Kasumi-1 (cell line): Measurements from ENCODE around the gene ATP8B1.
A peak's percentile ranks its signal among the peaks of the same experiment; 100 is the strongest.
"Not testable (repeated sequence)": the region's sequence is repeated elsewhere in the genome, so short reads cannot be mapped to it uniquely, and the experiment has no call there.

Experiments used
- DNase-seq, 2 experiments: peaks; one replicate each; lab custom pipeline; 2025; lab: John Stamatoyannopoulos, UW

Gene ATP8B1

DNA sequence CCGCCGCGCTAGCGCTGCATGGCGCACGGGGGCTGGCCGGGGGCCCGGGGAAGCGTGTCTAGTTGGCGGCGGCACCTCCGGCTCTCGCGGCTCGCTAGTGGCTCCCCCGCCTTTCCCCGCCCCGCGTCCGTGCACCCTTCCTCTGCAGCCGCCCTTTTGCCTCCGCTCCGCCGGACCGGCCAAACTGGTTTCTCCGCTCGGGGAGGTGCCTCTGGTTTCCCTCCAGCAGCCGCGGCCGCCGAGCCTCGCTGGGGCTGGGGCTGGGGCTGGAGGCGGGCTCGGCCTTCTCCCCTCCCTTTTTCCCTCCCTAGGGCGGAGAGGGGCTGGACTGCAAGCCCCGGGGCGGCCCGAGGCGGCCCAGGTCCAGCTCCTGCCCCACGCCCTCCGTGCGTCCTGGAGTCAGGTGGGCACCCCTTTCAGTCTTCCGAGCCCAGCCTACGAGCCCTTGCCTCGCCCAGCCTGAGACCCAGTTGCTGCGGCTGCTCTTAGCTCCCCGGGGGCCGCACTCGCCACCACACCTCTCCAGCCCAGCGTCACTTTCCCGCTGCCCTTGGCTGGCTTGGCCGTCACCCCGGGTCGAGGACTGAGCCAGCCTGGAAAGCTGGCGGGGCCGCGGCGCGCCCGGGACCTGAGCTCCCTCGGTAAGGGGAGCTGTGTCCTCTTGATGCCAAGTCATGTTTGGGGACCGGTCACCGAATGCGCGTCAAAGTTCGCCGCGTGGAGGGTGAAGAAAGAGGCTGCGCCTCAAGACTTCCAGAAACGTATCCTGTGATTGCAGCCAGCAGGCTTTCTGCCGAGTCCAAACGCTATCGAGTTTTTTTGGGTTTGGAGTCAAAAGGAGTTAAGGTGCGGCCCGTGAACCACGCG, at the start of gene ATP8B1:
ATP8B1 (minus strand) TSS at position 213 of the 867 bp plus-strand sequence. CDS start 71,508 bp downstream, outside the sequence.
- no peak for DNase-seq

DNA sequence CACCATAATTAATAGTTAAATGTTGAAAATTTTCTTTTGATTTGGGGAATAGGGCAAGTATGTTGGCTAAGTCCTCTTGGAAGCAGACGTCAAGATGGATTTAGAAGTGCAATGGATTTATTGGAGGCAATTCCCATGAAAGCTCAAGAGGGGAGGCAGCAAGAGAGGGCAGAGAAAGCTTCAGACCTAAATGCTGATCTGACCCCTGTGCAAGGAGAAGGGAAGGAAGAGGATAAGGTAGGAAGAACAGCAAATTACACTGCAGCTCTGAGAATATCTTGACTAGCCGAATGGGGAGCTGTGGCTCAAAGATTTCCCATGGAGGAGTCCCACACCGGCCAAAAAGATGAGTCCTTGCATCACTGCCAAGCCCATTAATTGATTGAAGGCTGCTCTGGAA, 46.9 kb upstream of the ATP8B1 start:
- no peak for DNase-seq

DNA sequence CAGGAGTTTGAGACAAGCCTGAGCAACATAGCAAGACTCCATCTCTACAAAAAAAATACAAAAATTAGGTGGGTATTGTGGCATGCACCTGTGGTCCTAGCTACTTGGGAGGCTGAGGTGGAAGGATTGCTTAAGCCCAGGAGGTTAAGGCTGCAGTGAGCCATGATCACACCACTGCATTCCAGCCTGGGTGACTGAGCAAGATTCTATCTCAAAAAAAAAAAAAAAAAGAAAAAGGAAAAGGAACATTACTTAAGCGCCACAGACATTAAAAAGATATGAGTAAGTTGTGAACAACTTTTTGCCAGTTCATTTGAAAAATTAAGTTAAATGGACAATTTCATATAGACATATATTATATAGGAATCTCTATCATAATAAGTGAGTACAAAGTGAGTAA, 45.3 kb upstream of the ATP8B1 start:
- DNase-seq = not testable (repeated sequence)

DNA sequence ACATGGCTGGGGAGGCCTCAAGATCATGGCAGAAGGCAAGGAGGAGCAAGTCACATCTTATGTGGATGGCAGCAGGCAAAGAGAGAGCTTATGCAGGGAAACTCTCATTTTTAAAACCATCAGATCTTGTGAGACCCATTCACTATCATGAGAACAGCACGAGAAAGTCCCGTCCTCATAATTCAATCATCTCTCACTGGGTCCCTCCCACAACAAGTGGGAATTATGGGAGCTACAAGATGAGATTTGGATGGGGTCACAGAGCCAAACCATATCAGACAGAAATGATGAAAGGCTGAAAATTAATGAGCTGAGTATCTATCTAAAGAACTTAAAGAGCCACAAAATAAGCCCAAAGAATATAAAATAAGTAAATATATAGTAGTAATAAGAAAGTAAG, 44.3 kb upstream of the ATP8B1 start:
- DNase-seq = not testable (repeated sequence)

DNA sequence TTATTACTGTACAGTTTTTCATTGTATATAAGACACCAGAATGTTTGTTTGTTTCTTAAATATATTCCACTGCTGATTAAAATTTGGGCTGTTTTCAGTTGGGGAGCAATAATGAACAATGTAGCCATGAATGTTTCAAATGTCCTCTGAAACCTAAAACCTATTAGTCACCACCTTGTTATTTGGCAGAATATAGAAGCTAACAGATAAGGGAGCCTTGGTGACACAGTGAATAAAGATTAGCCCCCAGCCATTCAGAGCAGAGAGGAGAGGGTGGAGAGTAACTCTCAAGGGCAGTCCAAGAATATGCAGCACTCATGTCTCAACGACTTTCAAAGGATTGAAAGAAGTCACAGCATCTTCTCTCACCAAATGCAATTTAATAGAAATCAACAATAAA, 43.1 kb upstream of the ATP8B1 start:
- no peak for DNase-seq

DNA sequence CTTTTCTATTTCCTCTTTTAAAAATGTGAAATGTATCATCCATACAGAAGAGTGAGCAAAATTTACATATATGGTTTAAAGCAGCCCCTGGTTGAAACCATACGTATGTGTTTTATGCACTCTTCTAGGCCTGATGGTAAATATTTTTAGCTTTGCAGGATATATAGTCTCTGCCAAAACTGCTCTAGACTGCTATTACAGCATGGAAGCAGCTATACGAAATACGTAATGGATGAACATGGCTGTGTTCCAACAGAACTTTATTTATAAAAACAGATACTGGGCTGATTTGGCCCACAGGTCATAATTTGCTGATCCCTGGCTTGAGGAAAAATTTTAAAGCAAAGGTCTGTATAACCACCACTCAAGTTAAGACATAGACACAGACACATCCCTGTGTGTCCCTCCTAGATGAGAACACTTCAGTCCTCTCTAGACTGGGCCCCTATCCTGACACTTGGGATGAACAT, 42.5 kb upstream of the ATP8B1 start:
- DNase-seq = no peak

DNA sequence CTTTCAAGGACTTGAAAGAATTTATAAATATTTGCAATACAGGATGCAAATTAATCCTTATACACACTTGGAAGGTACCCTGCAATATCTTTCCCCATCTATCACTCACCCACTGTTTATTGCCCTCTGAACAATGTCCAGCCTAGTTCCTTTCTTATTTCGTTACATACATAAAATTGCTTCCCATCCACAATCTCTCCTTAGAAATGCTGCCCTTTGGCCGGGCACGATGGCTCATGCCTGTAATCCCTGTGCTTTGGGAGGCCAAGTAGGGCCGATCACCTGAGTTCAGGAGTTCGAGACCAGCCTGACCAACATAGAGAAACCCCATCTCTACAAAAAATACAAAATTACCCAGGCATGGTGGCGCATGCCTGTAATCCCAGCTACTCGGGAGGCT, 41.2 kb upstream of the ATP8B1 start:
- no peak for DNase-seq

DNA sequence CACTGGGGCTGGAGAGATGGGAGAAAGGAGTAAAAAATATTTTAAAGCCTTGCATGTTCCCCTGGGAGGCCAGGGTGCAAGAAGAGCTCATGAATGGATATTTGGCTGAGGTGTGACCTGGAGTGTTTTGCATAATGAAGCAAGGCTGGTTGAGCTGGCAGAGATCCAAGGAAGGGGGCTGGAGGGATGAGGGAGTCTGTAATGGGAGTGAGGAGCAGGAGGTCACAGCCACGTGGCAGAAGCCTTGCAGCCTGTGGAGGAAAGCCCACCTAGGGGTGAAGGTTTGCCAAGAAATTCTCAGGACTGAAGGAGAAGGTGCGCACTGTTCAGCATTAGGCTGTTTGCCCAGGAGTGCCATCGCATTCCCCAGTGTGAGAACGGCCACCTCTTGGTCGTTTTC, 40.3 kb upstream of the ATP8B1 start:
- DNase-seq = no peak

DNA sequence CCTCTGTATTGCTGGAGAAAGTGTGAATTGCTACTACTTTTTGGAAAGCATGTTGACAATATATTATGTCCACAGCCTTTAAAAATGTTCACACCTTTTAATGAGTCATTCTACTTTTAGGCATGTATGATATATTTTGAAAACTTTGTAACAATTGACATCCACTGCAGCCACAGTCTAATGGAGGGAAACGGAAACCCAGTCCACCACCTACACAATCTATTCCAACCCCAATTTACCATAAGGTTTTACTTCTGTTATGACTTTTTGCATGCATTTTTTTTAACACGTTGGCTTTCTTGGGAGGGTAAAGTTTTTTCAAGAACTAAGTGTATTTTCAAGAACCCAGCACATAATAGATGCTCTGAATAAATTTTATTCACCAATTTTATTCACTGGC, 38.5 kb upstream of the ATP8B1 start:
- DNase-seq = no peak

DNA sequence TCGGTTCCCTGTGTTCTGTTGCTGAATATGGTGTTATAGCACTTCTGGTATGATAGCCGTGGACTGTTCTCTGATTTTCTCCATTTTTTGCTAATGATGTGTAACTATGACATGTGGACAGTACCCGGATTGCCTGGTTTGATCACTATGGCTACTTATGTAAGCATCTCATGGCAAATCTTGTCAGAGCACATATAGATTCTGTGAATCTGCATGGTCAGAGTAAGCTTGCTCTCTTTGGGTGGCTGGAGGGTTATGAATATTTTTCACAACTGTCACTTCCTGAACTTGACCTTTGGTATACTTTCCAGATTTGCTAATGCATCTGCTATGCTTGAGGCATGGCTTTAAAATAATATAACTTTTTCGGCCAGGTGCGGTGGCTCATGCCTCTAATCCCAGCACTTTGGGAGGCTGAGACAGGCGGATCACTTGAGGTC, 36.8 kb upstream of the ATP8B1 start:
- no peak for DNase-seq

DNA sequence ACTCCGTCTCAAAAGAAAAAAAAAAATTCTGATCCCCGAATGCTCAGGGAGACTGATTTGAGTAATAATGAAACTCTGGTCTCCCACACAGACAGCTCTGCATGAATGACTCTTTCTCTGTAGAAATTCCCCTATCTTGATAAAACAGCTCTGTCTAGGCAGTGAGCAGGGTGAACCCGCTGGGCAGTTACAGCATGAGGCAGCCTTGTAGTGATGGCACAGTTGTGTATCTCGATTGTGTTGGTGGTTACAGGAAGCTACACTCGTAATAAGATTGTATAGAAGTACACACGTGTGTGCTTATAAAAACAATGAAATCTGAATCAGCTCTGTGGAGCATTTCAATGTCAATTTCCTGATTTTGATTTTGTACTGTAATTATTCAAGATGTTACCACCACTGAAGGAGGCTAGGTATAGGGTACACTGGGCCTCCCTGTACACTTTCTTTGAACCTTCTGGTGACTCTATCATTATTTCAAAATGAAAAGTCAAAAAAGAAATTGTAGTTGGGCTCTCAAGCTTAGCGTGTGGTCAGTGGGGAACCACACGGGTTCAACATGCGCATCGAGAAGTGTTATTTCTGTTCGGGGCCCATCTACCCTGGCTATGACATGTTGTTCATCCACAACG, 34.9 kb upstream of the ATP8B1 start:
- no peak for DNase-seq

DNA sequence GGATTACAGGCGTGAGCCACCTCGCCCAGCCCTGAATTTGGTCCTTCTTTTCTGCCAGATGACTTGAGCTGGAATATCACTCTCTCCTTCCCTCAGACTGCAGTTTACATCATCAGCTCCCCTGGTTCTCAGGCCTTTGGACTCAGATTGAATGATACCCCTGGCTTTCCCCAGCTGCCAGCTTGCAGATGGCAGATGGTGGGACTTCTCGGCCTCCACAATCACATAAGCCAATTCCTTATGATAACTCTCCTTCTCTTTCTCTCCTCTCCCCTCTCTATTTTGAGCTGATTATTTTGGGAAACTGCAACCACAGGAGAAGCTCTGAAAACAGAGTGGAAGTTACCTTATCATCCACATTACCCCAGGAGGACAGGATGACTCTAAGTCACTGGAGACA, 33.4 kb upstream of the ATP8B1 start:
- no peak for DNase-seq

DNA sequence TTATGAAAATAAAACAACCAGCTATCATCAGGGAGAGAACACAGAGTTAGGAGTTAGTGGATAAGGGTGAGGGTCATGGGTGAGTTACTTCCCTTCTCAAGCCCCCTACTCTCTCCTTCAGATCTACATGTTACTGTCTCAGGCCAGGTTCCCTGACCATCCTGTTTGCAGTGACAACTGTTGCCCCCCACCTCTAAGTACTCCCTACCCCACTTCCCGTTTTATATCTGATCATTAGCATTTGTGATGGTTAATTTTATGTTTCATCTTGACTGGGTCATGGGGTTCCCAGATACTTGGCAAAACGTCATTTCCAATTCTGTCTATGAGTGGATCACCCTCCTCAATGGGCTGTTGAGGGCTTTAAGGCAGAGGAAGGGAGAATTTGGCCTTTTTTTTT, 32.8 kb upstream of the ATP8B1 start:
- DNase-seq = no peak

DNA sequence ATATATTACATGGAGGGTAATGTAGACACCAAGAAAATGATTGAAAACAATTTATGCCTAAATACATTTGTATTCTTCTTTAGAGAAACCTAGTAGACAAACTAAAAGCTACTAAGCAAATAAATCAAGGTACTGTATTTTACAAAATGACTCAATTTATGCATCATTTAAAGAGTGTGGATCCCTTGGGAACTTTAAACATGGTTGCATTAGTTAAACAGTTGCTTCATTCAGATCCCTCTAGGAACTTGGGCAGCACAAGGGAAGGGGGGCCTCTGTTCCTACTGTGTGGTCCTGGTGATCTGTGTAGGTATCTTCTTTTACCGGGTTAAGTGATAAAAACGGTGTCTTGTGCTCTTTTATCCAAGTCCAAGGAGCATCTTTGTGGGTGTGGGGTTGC, 31.5 kb upstream of the ATP8B1 start:
- no peak for DNase-seq

DNA sequence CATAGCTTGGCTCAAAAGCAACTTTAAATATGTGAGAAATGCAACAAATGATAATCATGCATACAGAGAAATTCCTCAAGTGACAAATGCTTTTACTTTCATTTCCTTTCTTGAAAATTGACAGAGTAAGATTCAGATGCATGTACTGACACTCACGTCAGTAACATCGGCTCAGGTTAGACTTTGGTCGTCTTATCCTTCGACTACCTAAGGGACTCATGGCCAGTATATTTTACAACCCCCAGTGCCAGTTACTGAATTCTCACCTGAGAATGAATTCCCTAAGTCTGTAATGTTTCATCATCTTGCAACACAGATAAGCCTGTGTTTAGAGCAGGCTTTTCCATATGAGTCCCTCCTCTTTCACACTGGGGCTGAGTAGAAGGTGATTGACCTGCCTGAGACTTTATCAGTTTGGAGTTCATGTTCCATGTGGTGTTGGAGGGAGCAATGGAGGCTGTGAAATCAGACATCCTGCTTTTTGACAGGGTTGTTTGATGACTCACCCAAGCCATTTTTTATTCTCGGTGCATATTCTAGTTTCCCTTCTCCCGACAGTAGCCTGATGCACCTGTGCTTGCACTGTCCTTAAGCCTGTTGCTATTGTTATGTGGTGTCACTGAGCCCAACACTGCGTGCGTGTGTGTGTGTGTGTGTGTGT, 30.5 kb upstream of the ATP8B1 start:
- DNase-seq = no peak

DNA sequence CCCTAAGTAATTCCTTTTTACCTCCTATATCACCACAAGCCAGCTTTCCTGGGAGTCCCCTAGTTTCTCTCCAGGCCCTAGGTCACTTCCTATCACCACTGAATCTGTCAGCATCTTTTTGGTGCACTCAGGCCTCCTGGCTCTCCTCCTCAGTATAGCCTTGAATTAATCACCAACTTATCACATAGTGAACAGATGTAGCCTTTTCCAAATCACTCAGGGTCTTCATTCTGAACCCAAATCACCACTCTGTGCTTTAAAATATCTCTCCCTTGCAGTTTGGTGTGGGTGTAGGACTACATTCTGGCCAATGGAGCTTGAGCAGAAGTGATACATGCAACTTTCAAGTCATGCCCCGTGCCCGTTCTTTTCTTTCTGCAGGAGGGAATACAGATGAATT, 29.6 kb upstream of the ATP8B1 start:
- no peak for DNase-seq

DNA sequence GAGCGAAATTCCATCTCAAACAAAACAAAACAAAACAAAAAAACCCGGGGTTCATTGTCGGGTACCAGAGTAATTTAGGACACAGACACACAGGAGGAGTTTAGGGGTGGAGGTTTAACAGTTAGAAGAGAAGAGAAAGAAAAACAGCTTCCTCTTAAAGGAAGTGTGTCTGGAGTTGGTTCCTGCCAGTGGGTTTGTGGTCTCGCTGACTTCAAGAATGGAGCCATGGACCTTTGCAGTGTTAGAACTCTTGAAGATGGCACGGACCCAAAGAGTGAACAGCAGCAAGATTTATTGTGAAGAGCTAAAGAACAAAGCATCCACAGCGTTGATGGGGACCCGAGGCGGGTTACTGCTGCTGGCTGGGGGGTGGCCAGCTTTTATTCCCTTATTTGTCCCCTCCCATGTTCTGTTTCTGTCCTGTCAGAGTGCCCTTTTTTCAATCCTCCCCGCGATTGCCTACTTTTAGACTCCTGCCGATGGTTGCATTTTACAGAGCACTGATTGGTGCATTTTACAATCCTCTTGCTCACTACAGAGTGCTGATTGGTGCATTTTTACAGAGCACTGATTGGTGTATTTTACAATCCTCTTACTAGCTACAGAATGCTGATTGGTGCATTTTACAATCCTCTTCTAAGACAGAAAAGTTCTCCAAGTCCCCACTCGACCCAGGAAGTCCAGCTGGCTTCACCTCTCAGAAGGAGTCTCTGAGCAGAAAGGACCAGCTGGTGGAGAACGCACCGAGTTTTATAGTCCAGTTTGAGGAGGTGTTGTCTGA, 28.7 kb upstream of the ATP8B1 start:
- DNase-seq = peak; percentile 77 to 89

DNA sequence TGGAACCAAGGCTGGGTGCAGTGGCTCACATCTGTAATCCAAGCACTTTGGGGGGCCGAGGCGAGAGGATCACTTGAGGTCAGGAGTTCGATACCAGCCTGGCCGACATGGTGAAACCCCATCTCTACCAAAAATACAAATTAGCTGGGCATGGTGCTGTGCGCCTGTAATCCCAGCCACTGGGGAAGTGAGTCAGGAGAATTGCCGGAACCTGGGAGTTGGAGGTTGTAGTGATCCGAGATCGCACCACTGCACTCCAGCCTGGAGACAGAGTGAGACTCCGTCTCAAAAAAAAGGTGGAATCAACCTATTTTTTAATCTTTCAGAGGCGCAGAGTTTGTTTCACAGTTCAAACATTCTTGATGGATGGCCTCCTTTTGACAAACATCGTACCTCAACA, 24.5 kb upstream of the ATP8B1 start:
- DNase-seq = no peak

DNA sequence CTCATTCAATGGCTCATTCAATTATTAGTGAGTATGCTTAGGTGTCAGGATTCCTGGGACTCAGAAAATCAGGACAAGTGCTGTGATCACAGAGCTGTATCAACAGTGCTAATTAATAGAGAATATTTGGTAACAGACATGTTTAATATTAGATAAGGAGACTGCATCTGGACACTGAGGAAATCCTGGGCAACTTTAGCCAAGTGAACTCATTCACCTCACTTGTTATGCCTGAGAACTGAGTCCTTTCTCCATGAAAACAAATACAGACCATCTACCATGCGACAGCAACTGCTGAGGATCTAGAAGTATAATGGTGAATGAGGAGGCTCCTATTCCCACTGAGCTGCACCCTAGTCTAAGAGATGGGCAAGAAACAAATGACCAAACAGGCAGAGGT, 23.1 kb upstream of the ATP8B1 start:
- DNase-seq = no peak

DNA sequence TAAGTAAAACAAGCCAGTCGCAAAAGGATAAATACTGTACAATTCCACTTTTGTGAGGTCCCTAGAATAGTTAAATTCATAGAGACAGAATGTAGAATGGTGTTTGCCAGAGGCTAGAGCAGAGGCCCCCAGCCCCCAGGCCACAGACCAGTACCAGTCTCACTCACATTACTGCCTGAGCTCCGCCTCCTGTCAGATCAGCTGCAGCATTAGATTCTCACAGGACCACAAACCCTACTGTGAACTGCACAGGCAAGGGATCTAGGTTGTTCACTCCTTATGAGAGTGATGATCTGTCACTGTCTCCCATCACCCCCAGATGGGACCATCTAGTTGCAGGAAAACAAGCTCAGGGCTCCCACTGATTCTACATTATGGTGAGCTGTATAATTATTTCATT, 17.5 kb upstream of the ATP8B1 start:
- DNase-seq = not testable (repeated sequence)

DNA sequence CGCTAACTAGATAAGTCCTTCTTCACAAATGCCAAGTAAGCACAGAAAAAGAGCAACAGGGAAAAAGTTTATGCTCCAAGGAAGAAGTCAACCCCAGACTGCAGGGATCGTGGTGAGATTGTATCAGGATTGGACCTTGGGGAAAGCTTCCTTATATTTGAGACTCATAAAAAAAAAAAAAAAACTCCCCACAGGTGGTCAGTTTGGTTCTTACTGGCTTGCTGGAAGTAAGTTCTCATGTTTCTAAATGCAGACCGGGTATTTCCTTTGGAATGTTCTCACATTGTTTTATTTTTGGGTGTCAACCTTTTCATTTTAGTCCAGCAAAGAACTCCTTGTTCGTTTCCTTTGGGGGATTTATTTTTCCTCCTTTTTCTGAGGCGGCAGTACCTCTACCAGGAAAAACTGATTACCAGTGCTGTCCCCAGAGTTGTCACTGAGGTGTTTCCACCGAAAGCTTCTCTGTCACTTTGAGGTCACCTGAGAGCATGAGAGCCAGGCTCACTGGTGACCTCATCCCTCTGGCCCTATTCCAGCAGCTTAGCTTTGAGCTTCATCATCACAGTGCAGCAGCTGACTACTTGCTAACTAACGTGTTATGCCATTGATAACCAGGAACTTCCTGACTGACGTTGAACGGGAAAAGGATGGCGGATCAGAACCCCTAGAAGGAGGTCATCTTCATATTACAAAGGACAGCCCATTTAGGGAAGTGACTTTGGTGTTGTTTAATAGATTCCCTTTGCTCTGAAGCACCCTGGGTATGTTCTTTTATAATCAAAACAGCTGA, 16.8 kb upstream of the ATP8B1 start:
- DNase-seq = no peak
